Activated CD8-positive, alpha-beta memory T cell treated with anti-CD3 and anti-CD28 coated beads, Interleukin-2, amount 10 ng/mL, durations not matched to agents 7 days and 5 days (primary cell): ENCODE data around the gene PROC. TPM values are rescaled to one million over a fixed set of nuclear protein-coding genes. Genes with fewer than 3 reads are reported as not detected.
"Not testable (repeated sequence)": the region's sequence is repeated elsewhere in the genome, so short reads cannot be mapped to it uniquely, and the experiment has no call there.

Experiments
- ATAC-seq: fragments of 150-1000 bp; cut with Tn5 transposase; one replicate; pipeline ENCODE4 v1.10.0; 2021; ENCODE audit warnings: moderate library complexity
- CTCF ChIA-PET: fragments of 350-600 bp; sonication (Branson Sonifier 250); formaldehyde crosslinking; loops from one replicate; lab custom pipeline; 2021; ENCODE audit warnings: antibody characterized with exemption; lab: Charles Lee
- DNase-seq: peaks from one replicate; pipeline ENCODE4 v3.0.0-alpha.2; 2020
- H3K27ac Mint-ChIP-seq: one replicate; pipeline ENCODE4 v1.8.0; 2021; ENCODE audit warnings: mild to moderate bottlenecking, mixed read lengths
- H3K27me3 Mint-ChIP-seq: one replicate; pipeline ENCODE4 v1.8.0; 2021; ENCODE audit warnings: mixed read lengths
- H3K36me3 Mint-ChIP-seq: one replicate; pipeline ENCODE4 v1.8.0; 2021; ENCODE audit warnings: mild to moderate bottlenecking, mixed read lengths
- H3K4me1 Mint-ChIP-seq: one replicate; pipeline ENCODE4 v1.8.0; 2021; ENCODE audit warnings: mixed read lengths
- H3K4me3 Mint-ChIP-seq: one replicate; pipeline ENCODE4 v1.8.0; 2021; ENCODE audit warnings: mild to moderate bottlenecking, moderate library complexity, mixed read lengths
- H3K9me3 Mint-ChIP-seq: one replicate; pipeline ENCODE4 v1.8.0; 2022; ENCODE audit warnings: low read depth, mixed read lengths
- total RNA-seq, 2 experiments: library from RNA; stranded (reverse); gene quantifications; one replicate each; pipeline ENCODE4 v1.2.3, GENCODE V29; 2021

PROC gene
- total RNA-seq, 2 experiments from 2014 or later: 0.30 TPM; not detected in 1

DNA sequence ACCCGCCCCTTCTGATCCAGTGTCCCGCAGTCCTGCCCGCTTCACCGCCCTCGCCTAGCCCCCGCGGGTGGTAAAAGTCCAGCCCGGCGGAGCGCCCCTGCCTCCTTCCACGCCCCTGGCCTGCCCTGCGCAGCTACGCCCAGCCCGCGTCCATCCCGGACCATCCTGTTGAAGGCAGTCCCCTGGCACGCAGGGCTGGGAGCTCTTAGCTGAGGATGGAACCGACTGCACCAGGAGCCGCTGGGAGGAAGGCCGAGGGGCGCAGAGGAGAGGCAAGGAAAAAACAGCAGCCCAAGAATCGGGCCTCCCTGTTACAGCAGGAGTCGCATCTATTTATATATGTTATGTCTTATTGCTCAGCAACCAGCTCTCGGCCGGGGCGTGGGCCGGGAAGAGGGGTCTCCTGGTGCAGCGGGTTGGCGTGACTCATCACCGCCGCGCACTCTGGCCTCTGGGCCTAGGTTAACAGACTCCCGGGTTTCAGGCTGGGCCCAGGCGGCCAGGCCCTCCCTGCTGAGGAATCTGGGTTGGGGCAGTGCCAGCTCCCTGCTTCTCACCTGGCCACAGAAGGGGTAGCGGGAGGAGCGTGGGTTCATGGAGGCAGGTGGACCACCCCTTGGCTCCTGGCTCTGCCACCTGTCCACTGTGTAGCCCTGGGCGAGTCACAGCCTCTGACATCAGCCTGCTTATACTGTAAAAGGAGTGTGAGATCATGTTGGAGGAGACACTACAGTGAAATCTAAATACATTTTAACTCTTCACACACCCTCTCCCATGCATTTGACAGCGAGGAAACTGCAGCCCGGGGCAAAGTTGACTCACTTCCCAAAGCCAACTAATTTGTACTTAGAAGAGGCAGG lies 17.1 kb upstream of the PROC start:
- ATAC-seq (no peak), DNase-seq (peak; percentile 40)
- Mint-ChIP-seq H3K27ac (no peak overlapping the region), H3K4me3 (no peak overlapping the region), H3K4me1 (peaks cover 27% of the 10 kb centered on the region), H3K27me3 (peaks cover 5% of the 10 kb centered on the region), H3K36me3 (no peaks in the 10 kb centered on the region), H3K9me3 (no peaks in the 10 kb centered on the region)
- CTCF ChIA-PET: interaction anchor here (1.4 to 1.8 kb wide), 2 partner anchors 13 to 14 kb away, joined by 6 to 7 read pairs; partner anchors contain the start of gene MAP3K2

DNA sequence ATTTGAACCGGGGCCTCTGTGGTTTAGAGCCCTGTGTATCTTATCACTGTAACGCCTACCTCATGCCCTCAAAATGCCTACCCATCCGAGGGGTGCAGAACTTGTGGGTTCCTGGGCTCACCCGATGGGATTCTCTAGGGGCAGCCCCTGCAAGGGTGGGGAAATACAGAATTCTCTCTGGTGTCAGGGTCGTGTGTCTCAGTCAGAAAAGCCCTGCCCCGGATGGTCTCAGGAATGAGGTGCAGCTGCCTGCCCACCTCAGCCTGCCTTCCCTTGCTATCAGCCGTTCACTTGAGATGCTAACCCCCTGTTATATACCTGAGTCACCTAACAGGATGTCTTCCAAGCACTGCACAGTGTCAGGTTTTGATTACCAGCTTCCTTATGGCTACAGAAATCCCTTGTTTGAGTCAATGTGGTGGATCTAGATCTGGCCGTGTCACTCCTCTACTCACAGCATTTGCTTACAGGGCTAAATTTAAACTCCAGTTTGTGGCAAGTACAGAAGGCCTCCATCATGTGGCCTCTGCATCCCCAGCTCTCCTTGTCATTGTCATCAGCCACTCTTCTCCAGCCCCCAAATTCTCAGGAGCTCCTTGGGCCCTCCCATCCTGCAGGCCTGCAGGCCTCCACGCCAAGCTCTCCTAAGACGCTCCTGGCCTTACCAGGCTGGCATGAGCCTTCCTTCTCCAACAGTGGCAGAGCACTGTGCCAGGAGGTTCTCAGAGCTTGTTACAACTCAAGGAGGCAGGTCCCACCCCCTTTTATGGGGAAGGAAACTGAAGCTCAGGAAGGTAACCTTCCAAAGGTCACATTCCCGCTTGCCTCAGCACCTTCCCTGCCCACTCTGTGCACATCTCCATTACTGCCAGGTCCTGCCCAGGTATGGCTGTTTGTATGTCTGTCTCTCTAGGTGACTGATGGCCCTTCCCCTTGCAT lies 16.2 kb upstream of the PROC start:
- ATAC-seq (no peak), DNase-seq (peak; percentile 42)
- no peaks in the 10 kb centered on the region for H3K36me3 Mint-ChIP-seq
- H3K4me1 Mint-ChIP-seq: peaks cover 27% of the 10 kb centered on the region
- peaks cover 5% of the 10 kb centered on the region for H3K27me3 Mint-ChIP-seq
- H3K9me3 Mint-ChIP-seq: no peaks in the 10 kb centered on the region
- no peak overlapping the region for H3K27ac Mint-ChIP-seq
- CTCF ChIA-PET: interaction anchor here (1.4 to 1.8 kb wide), 2 partner anchors 14 kb away, joined by 6 to 7 read pairs; partner anchors contain the start of gene MAP3K2
- no peak overlapping the region for H3K4me3 Mint-ChIP-seq

DNA sequence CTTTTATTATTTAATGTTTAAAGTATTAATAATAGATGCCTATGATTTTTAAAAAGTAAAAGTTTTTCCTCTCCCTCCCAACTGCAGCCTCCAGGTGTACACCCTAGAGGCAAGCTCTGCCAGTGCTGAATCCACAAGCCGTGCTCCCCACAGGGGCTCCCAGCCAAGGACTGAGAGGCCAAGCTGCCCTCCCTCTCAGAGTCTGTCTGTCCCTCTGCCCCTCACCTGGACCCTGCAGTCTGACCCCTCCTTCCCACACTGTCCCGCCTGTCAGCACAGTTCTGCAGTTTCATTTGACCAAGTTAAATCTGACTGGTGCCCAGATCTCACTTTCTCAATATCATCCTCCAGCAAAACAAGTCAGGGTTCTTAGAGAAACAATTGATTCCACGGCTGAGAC lies 14.8 kb upstream of the PROC start:
- no peak for DNase-seq
- H3K27ac Mint-ChIP-seq: no peak overlapping the region
- H3K27me3 Mint-ChIP-seq: peaks cover 5% of the 10 kb centered on the region
- CTCF ChIA-PET: no interaction called here
- H3K9me3 Mint-ChIP-seq: no peaks in the 10 kb centered on the region
- H3K36me3 Mint-ChIP-seq: no peaks in the 10 kb centered on the region
- ATAC-seq: no peak
- peaks cover 20% of the 10 kb centered on the region for H3K4me1 Mint-ChIP-seq
- no peak overlapping the region for H3K4me3 Mint-ChIP-seq

DNA sequence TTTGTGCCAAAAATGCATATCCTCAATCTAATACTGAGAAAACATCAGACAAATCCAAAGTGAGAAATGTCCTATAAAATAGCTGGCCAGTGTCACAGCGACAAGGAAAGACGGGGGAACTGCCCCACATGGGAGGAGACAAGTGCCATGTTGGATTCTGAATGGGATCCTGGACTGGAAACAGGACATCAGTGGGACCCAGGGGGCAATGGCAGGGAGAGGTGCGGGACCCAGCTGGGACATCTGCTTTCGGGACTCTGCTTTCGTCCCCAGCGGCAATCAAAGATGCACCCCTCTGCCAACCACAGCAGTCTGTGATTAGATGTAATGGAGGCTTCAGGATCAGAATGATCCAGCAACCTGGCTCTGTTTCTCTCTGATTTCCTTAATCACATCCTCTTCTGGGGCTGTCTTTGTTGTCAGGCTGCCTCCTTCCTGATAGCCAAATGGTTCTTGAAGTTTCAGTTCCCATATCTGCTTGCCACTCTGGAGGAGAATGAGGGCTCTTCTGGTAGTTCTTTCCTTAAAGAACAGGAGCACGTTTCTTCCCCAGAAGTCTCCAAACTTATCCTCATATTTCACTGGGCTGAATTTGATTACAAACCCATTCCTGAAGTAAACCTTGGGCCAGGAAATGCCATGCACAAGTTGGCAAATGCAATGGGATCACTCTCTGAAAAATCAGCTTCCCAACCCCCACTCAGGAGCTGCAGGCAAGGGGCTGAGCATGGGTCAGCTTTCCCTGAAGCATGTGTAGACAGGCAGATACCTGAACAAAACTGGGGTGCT lies 13.6 kb upstream of the PROC start:
- Mint-ChIP-seq H3K4me1 (peaks cover 17% of the 10 kb centered on the region), H3K4me3 (no peak overlapping the region), H3K9me3 (no peaks in the 10 kb centered on the region), H3K27me3 (peaks cover 5% of the 10 kb centered on the region), H3K27ac (no peak overlapping the region), H3K36me3 (no peaks in the 10 kb centered on the region)
- no peak for ATAC-seq
- DNase-seq: no peak
- CTCF ChIA-PET: no interaction called here

DNA sequence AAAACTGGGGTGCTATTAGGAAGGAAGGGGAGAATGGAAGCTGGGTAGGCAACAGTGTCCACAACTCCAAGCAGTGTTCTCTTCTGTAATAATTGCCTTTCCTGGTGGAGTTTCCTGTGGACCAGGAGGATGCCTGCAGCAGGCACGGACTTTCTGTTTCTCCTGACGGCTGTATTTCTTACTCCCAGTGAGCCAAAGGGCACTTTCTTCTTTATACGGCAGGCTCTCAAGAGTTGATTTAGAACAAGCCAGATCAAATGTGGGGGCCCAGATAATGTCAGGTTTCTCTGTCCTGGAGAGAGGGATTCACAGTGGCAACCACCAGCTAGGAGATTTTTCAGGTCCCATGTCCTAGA lies 13.0 kb upstream of the PROC start:
- ATAC-seq: no peak
- Mint-ChIP-seq H3K27ac (no peak overlapping the region), H3K27me3 (peaks cover 5% of the 10 kb centered on the region), H3K4me3 (no peak overlapping the region), H3K36me3 (no peaks in the 10 kb centered on the region), H3K9me3 (no peaks in the 10 kb centered on the region), H3K4me1 (peaks cover 22% of the 10 kb centered on the region)
- DNase-seq: no peak
- CTCF ChIA-PET: no interaction called here

DNA sequence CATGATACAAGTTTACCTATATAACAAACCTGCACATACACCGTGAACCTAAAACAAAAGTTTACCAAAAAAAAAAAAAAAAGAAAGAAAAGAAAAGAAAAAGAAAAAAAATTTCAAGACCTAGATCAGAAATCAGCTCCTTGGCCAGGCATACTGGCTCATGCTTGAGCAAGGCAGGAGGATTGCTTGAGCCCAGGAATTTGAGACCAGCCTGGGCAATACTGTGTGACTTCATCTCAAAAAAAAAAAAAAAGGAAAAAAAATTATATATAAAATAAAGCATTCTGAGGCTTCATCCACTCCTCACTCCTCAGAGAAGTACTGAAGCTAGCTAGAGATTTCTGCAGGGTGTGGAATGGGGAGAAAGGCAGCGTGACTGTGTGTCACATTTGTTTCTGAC lies 11.8 kb upstream of the PROC start:
- H3K36me3 Mint-ChIP-seq: peaks cover 1% of the 10 kb centered on the region
- H3K4me1 Mint-ChIP-seq: peaks cover 28% of the 10 kb centered on the region
- H3K27ac Mint-ChIP-seq: no peak overlapping the region
- peaks cover 5% of the 10 kb centered on the region for H3K27me3 Mint-ChIP-seq
- H3K4me3 Mint-ChIP-seq: no peak overlapping the region
- DNase-seq (no peak), ATAC-seq (no peak)
- H3K9me3 Mint-ChIP-seq: no peaks in the 10 kb centered on the region
- CTCF ChIA-PET: interaction anchor here (1.1 kb wide), 1 partner anchor 9 kb away, joined by 4 read pairs; no protein-coding TSS in a partner anchor

DNA sequence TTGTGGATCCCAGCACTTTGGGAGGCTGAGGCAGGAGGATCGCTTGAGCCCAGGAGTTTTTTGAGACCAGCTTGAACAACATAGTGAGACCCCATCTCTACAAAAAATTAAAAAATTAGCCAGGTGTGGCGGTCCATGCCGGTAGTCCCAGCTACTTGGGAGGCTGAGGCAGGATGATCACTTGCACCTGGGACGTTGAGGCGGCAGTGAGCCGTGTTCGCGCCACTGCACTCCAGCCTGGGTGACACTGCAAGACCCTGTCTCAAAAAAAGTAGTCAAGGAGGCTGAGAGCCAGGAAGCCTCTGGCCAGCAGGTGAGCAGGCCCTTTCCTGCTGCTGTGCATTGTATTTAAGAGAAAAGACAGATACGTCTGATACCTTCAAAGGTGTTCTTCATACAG lies 11.1 kb upstream of the PROC start:
- Mint-ChIP-seq H3K4me1 (peaks cover 28% of the 10 kb centered on the region), H3K27me3 (peaks cover 5% of the 10 kb centered on the region)
- ATAC-seq: no peak

DNA sequence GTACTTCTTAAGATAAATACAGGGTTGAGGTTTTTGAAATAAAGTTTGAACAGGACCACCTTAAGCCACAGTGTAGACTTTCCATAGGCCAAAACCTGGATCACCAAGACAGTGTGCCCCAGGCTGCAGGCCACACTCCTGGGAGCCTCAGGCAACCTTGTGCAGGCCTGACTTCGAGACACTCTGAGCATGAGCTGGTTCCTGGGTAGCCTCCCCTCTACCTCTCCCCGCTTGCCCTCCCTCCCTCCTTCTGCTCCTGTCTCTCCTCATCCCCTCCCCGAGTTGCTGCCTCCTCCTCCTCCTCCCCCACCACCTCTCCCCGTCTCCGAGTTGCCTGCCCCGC lies 10.6 kb upstream of the PROC start:
- Mint-ChIP-seq H3K4me1 (peaks cover 27% of the 10 kb centered on the region), H3K27me3 (peaks cover 5% of the 10 kb centered on the region), H3K36me3 (peaks cover 3% of the 10 kb centered on the region), H3K9me3 (no peaks in the 10 kb centered on the region), H3K4me3 (peak overlapping the region; percentile 28), H3K27ac (peak overlapping the region; percentile 11)
- DNase-seq (no peak), ATAC-seq (peak; percentile 37)
- CTCF ChIA-PET: interaction anchor here (1.0 to 1.3 kb wide), 2 partner anchors 9 to 22 kb away, joined by 3 to 4 read pairs; no protein-coding TSS in a partner anchor

More for the DNA sequence above, 11.1 kb upstream of the PROC start:
- H3K4me3 Mint-ChIP-seq: peak overlapping the region; percentile 9
- H3K27ac Mint-ChIP-seq: no peak overlapping the region
- CTCF ChIA-PET: interaction anchor here (1.1 to 1.3 kb wide), 2 partner anchors 9 kb away, joined by 4 read pairs; no protein-coding TSS in a partner anchor
- peak; percentile 35 for DNase-seq
- H3K36me3 Mint-ChIP-seq: peaks cover 1% of the 10 kb centered on the region
- H3K9me3 Mint-ChIP-seq: no peaks in the 10 kb centered on the region

DNA sequence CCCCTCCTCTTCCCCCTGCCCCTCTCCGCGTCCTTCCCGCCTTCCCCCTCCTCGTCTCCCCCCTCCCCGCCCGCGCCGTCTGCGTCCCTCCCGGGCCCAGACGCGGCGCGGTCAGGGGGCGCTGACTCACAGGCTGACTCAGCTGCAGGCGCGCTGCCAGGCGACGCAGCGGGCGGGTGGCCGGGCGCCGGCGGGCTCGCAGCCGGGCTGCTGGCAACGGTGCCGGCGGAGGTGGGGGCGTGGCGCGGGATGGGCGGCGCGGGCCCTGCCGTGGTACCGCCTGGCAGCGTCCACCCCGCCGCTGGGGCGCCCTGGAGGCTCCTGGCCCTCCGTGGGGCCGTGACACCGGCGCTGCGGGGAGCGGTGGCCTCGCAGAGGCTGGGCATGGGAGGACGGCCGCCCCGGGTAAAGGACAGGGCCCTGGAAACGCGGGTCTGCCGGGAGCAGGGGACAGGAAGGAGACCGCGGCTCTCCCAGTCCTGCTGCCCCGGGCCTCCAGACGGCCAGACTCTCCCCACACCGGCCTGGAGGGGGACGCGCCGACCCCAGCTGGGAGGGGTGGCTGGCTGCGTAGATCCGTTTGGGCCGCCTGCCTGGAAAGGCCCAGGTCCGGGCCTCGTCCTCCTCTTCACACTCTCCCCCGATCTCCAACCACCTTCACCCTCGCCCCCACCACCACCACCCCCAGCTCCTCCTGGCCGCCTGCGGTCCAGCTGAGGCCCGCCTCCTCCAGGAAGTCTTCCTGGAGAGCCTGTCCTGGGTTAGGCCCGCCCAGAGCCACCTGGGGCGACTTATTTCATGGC lies 10.0 kb upstream of the PROC start:
- CTCF ChIA-PET: interaction anchor here (1.0 to 1.3 kb wide), 2 partner anchors 8 to 23 kb away, joined by 3 to 4 read pairs; no protein-coding TSS in a partner anchor
- H3K27ac Mint-ChIP-seq: peak overlapping the region; percentile 36
- H3K4me1 Mint-ChIP-seq: peaks cover 27% of the 10 kb centered on the region

DNA sequence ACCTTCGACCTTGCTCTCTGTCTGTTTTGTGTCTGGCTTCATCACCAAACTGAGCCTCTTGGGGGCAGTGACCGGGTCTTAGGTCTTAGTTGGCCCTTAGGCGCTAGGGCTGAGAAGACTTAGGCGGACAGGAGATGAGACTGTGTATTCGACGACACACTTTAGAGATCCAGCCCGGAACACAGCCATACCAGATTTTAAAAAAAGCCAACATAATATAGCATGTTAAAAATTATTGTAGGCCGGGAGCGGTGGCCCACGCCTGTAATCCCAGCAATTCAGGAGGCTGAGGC lies 9.5 kb upstream of the PROC start:
- CTCF ChIA-PET: no interaction called here
- Mint-ChIP-seq H3K4me3 (peak overlapping the region; percentile 51), H3K27ac (peak overlapping the region; percentile 36), H3K27me3 (peaks cover 4% of the 10 kb centered on the region), H3K36me3 (peaks cover 4% of the 10 kb centered on the region), H3K9me3 (no peaks in the 10 kb centered on the region), H3K4me1 (peaks cover 27% of the 10 kb centered on the region)
- ATAC-seq (no peak), DNase-seq (peak; percentile 39)

More for the DNA sequence above, 10.0 kb upstream of the PROC start:
- peak; percentile 94 for ATAC-seq
- Mint-ChIP-seq H3K27me3 (peaks cover 5% of the 10 kb centered on the region), H3K36me3 (peaks cover 4% of the 10 kb centered on the region), H3K4me3 (peak overlapping the region; percentile 51), H3K9me3 (no peaks in the 10 kb centered on the region)
- DNase-seq: peak; percentile 89

DNA sequence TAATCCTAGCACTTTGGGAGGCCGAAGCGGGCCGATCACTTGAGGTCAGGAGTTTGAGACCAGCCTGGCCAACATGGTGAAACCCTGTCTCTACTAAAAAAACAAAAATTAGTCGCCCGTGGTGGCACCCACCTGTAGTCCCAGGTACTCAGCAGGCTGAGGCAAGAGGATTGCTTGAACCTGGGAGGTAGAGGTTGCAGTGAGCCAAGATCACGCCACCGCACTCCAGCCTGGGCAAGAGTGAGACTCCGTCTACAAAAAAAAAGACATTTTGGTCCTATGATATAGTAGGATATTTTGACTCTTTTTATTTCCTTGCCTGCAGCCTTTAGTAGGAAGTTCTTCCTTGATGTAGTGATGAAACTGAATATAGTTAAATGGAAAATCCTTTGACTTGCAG lies 8.5 kb upstream of the PROC start:
- not testable (repeated sequence) for ATAC-seq, H3K36me3 Mint-ChIP-seq, DNase-seq, H3K4me3 Mint-ChIP-seq, H3K27me3 Mint-ChIP-seq, H3K9me3 Mint-ChIP-seq
- Mint-ChIP-seq H3K27ac (peak overlapping the region; percentile 99), H3K4me1 (peaks cover 29% of the 10 kb centered on the region)
- CTCF ChIA-PET: interaction anchor here (1.4 kb wide), 1 partner anchor 213 kb away, joined by 3 read pairs; no protein-coding TSS in a partner anchor
